CD8-positive, alpha-beta memory T cell (primary cell): Measurements from ENCODE around the gene PARD3. TPM values are rescaled to one million over a fixed set of nuclear protein-coding genes. Genes with fewer than 3 reads are reported as not detected.
A peak's percentile ranks its signal among the peaks of the same experiment; 100 is the strongest.

Experiments
- CTCF ChIA-PET: fragments of 350-600 bp; sonication (Branson Sonifier 250); formaldehyde crosslinking; loops from one replicate; lab custom pipeline; 2021; ENCODE audit warnings: antibody characterized with exemption; lab: Charles Lee
- POLR2A ChIA-PET: fragments of 350-600 bp; sonication (Branson Sonifier 250); formaldehyde crosslinking; loops from one replicate; lab custom pipeline; 2021; ENCODE audit warnings: antibody characterized with exemption; lab: Charles Lee
- DNase-seq, 5 donors: peaks; one replicate each; pipeline versions ENCODE4 v3.0.0 to v3.0.0-alpha.2; 2020 to 2022; ENCODE audit warnings: mixed read lengths in 1 of 5
- H3K27ac ChIP-seq: one replicate; pipeline ENCODE4 v1.7.0; 2013; ENCODE audit warnings: low read depth, mild to moderate bottlenecking, low read length, moderate library complexity
- H3K27me3 ChIP-seq: 2 replicates; pipeline ENCODE4 v1.7.0; 2013; ENCODE audit warnings: low read length, mild to moderate bottlenecking; ENCODE audit not compliant: insufficient read depth, poor library complexity, severe bottlenecking
- H3K36me3 ChIP-seq: 2 replicates; pipeline ENCODE4 v1.7.0; 2013; ENCODE audit warnings: mild to moderate bottlenecking, low read length, moderate library complexity; ENCODE audit not compliant: insufficient read depth
- H3K4me1 ChIP-seq: 2 replicates; pipeline ENCODE4 v1.7.0; 2013; ENCODE audit warnings: mild to moderate bottlenecking, low read length, moderate library complexity; ENCODE audit not compliant: insufficient read depth
- H3K4me3 ChIP-seq: 2 replicates; pipeline ENCODE4 v1.7.0; 2013; ENCODE audit warnings: mild to moderate bottlenecking, low read length
- H3K9me3 ChIP-seq: 2 replicates; pipeline ENCODE4 v1.7.0; 2013; ENCODE audit warnings: mild to moderate bottlenecking, low read length
- H3K27ac Mint-ChIP-seq, 8 donors: one replicate each; pipeline ENCODE4 v1.8.0; 2020 to 2021; ENCODE audit warnings: mixed read lengths in 8 of 8, mild to moderate bottlenecking in 6 of 8, inconsistent platforms in 3 of 8, moderate library complexity in 3 of 8
- H3K27me3 Mint-ChIP-seq, 2 donors: one replicate each; pipeline ENCODE4 v1.8.0; 2020 to 2021; ENCODE audit warnings: mixed read lengths in 2 of 2, mild to moderate bottlenecking in 1 of 2, moderate library complexity in 1 of 2
- H3K36me3 Mint-ChIP-seq, 3 donors: one replicate each; pipeline ENCODE4 v1.8.0; 2020 to 2021; ENCODE audit warnings: mixed read lengths in 3 of 3, inconsistent platforms in 1 of 3, mild to moderate bottlenecking in 1 of 3
- H3K4me1 Mint-ChIP-seq, 3 donors: one replicate each; pipeline ENCODE4 v1.8.0; 2020 to 2021; ENCODE audit warnings: mixed read lengths in 3 of 3, inconsistent platforms in 1 of 3, mild to moderate bottlenecking in 1 of 3
- H3K4me3 Mint-ChIP-seq, 7 donors: one replicate each; pipeline ENCODE4 v1.8.0; 2020 to 2021; ENCODE audit warnings: mixed read lengths in 7 of 7, mild to moderate bottlenecking in 6 of 7, moderate library complexity in 4 of 7, inconsistent platforms in 2 of 7
- H3K9me3 Mint-ChIP-seq, 5 donors: one replicate each; pipeline ENCODE4 v1.8.0; 2020 to 2022; ENCODE audit warnings: mixed read lengths in 5 of 5, mild to moderate bottlenecking in 3 of 5, moderate library complexity in 2 of 5, inconsistent platforms in 1 of 5
- polyA plus RNA-seq: library from polyadenylated mRNA; unstranded; fragments of 300-500 nt; fragmentation: Illumina TruSeq; gene quantifications from one replicate; pipeline ENCODE4 v1.2.3, GENCODE V29; 2021
- total RNA-seq, 2 experiments: library from RNA; stranded (reverse); gene quantifications; one replicate each; pipeline ENCODE4 v1.2.3, GENCODE V29; 2021

PARD3 gene
- total and polyA plus RNA-seq, 3 experiments from 2014 or later, result 0.27 to 0.46 TPM; not detected in 1

GRCh38 chr10:34134602-34135001 lies 680.5 kb downstream of the PARD3 start:
- POLR2A ChIA-PET, result no interaction called here
- Histone ChIP-seq H3K27ac (no peak overlapping the region), H3K4me1 (no peaks in the 10 kb centered on the region), H3K27me3 (no peaks in the 10 kb centered on the region), H3K9me3 (no peaks in the 10 kb centered on the region), H3K4me3 (no peak overlapping the region), H3K36me3 (no peaks in the 10 kb centered on the region)
- DNase-seq, result no peak
- no peaks in the 10 kb centered on the region for H3K36me3 Mint-ChIP-seq
- CTCF ChIA-PET, result no interaction called here
- H3K27ac Mint-ChIP-seq, result no peak overlapping the region
- no peak overlapping the region for H3K4me3 Mint-ChIP-seq
- H3K27me3 Mint-ChIP-seq, result no peaks in the 10 kb centered on the region
- no peaks in the 10 kb centered on the region for H3K4me1 Mint-ChIP-seq
- H3K9me3 Mint-ChIP-seq, result peaks cover 0 to 2% (median 0%) of the 10 kb centered on the region in 5 donors

GRCh38 chr10:34133406-34133805 lies 681.7 kb downstream of the PARD3 start:
- Histone ChIP-seq H3K36me3 (no peaks in the 10 kb centered on the region), H3K4me1 (no peaks in the 10 kb centered on the region), H3K27ac (no peak overlapping the region), H3K4me3 (no peak overlapping the region), H3K27me3 (no peaks in the 10 kb centered on the region), H3K9me3 (no peaks in the 10 kb centered on the region)
- H3K4me3 Mint-ChIP-seq, result no peak overlapping the region
- no peak for DNase-seq
- POLR2A ChIA-PET, result no interaction called here
- no peaks in the 10 kb centered on the region for H3K27me3 Mint-ChIP-seq
- H3K36me3 Mint-ChIP-seq, result no peaks in the 10 kb centered on the region
- no peak overlapping the region for H3K27ac Mint-ChIP-seq
- CTCF ChIA-PET, result no interaction called here
- no peaks in the 10 kb centered on the region for H3K4me1 Mint-ChIP-seq
- peaks cover 0 to 2% (median 0%) of the 10 kb centered on the region in 5 donors for H3K9me3 Mint-ChIP-seq

- H3K9me3 ChIP-seq, result no peaks in the 10 kb centered on the region
- H3K36me3 ChIP-seq, result no peaks in the 10 kb centered on the region
- DNase-seq, result no peak
- no peaks in the 10 kb centered on the region for H3K36me3 Mint-ChIP-seq
- H3K27me3 ChIP-seq, result no peaks in the 10 kb centered on the region
- H3K4me3 Mint-ChIP-seq, result no peak overlapping the region
- POLR2A ChIA-PET, result no interaction called here
- CTCF ChIA-PET, result no interaction called here
- no peak overlapping the region for H3K4me3 ChIP-seq
- H3K27ac Mint-ChIP-seq, result no peak overlapping the region
- no peaks in the 10 kb centered on the region for H3K27me3 Mint-ChIP-seq
- H3K4me1 ChIP-seq, result no peaks in the 10 kb centered on the region
- no peaks in the 10 kb centered on the region for H3K4me1 Mint-ChIP-seq
- H3K9me3 Mint-ChIP-seq, result peaks cover 0 to 2% (median 0%) of the 10 kb centered on the region in 5 donors
- no peak overlapping the region for H3K27ac ChIP-seq
Measured at GRCh38 chr10:34131152-34131551, 683.9 kb downstream of the PARD3 start.

GRCh38 chr10:34127676-34128075 lies 687.4 kb downstream of the PARD3 start:
- H3K4me1 ChIP-seq, result no peaks in the 10 kb centered on the region
- H3K27me3 ChIP-seq, result no peaks in the 10 kb centered on the region
- no peak for DNase-seq
- ChIA-PET CTCF (no interaction called here), POLR2A (no interaction called here)
- no peaks in the 10 kb centered on the region for H3K36me3 Mint-ChIP-seq
- H3K9me3 ChIP-seq, result no peaks in the 10 kb centered on the region
- no peak overlapping the region for H3K27ac Mint-ChIP-seq
- H3K4me3 ChIP-seq, result no peak overlapping the region
- H3K36me3 ChIP-seq, result no peaks in the 10 kb centered on the region
- H3K4me3 Mint-ChIP-seq, result no peak overlapping the region
- H3K27ac ChIP-seq, result no peak overlapping the region
- H3K9me3 Mint-ChIP-seq, result peaks cover 0 to 2% (median 0%) of the 10 kb centered on the region in 5 donors
- H3K4me1 Mint-ChIP-seq, result peaks cover 0 to 4% (median 1%) of the 10 kb centered on the region in 3 donors
- H3K27me3 Mint-ChIP-seq, result no peaks in the 10 kb centered on the region

- no peak overlapping the region for H3K27ac Mint-ChIP-seq
- Histone ChIP-seq H3K4me3 (no peak overlapping the region), H3K36me3 (no peaks in the 10 kb centered on the region), H3K27ac (no peak overlapping the region), H3K27me3 (no peaks in the 10 kb centered on the region), H3K9me3 (no peaks in the 10 kb centered on the region), H3K4me1 (no peaks in the 10 kb centered on the region)
- H3K27me3 Mint-ChIP-seq, result no peaks in the 10 kb centered on the region
- DNase-seq, result no peak
- CTCF ChIA-PET, result no interaction called here
- no peaks in the 10 kb centered on the region for H3K36me3 Mint-ChIP-seq
- H3K4me3 Mint-ChIP-seq, result no peak overlapping the region
- H3K9me3 Mint-ChIP-seq, result peaks cover 0 to 2% (median 0%) of the 10 kb centered on the region in 5 donors
- POLR2A ChIA-PET, result no interaction called here
- peaks cover 2 to 15% (median 3%) of the 10 kb centered on the region in 3 donors for H3K4me1 Mint-ChIP-seq
Measured at GRCh38 chr10:34126371-34127151, 688.5 kb downstream of the PARD3 start.

GRCh38 chr10:34125702-34126101 lies 689.4 kb downstream of the PARD3 start:
- H3K4me3 Mint-ChIP-seq, result no peak overlapping the region
- no peaks in the 10 kb centered on the region for H3K36me3 Mint-ChIP-seq
- Histone ChIP-seq H3K4me1 (no peaks in the 10 kb centered on the region), H3K4me3 (no peak overlapping the region), H3K27me3 (no peaks in the 10 kb centered on the region), H3K9me3 (no peaks in the 10 kb centered on the region), H3K36me3 (no peaks in the 10 kb centered on the region), H3K27ac (no peak overlapping the region)
- DNase-seq, result no peak
- no peak overlapping the region for H3K27ac Mint-ChIP-seq
- ChIA-PET POLR2A (no interaction called here), CTCF (no interaction called here)
- H3K9me3 Mint-ChIP-seq, result peaks cover 0 to 2% (median 0%) of the 10 kb centered on the region in 5 donors
- no peaks in the 10 kb centered on the region for H3K27me3 Mint-ChIP-seq
- peaks cover 3 to 21% (median 4%) of the 10 kb centered on the region in 3 donors for H3K4me1 Mint-ChIP-seq

GRCh38 chr10:34124522-34125035 lies 690.5 kb downstream of the PARD3 start:
- Mint-ChIP-seq H3K4me3 (no peak overlapping the region), H3K27me3 (no peaks in the 10 kb centered on the region), H3K4me1 (peaks cover 3 to 21% (median 4%) of the 10 kb centered on the region in 3 donors), H3K9me3 (no peaks in the 10 kb centered on the region), H3K27ac (no peak overlapping the region), H3K36me3 (no peaks in the 10 kb centered on the region)
- no peaks in the 10 kb centered on the region for H3K4me1 ChIP-seq
- no peak overlapping the region for H3K27ac ChIP-seq
- no peaks in the 10 kb centered on the region for H3K27me3 ChIP-seq
- no peak overlapping the region for H3K4me3 ChIP-seq
- no peaks in the 10 kb centered on the region for H3K36me3 ChIP-seq
- ChIA-PET CTCF (no interaction called here), POLR2A (no interaction called here)
- H3K9me3 ChIP-seq, result no peaks in the 10 kb centered on the region
- no peak for DNase-seq

- no peaks in the 10 kb centered on the region for H3K27me3 Mint-ChIP-seq
- DNase-seq, result no peak
- no peaks in the 10 kb centered on the region for H3K36me3 ChIP-seq
- ChIA-PET POLR2A (no interaction called here), CTCF (no interaction called here)
- H3K9me3 Mint-ChIP-seq, result no peaks in the 10 kb centered on the region
- peaks cover 3 to 21% (median 4%) of the 10 kb centered on the region in 3 donors for H3K4me1 Mint-ChIP-seq
- no peaks in the 10 kb centered on the region for H3K36me3 Mint-ChIP-seq
- H3K27ac ChIP-seq, result no peak overlapping the region
- no peak overlapping the region for H3K27ac Mint-ChIP-seq
- H3K27me3 ChIP-seq, result no peaks in the 10 kb centered on the region
- no peaks in the 10 kb centered on the region for H3K9me3 ChIP-seq
- H3K4me3 Mint-ChIP-seq, result peak overlapping the region in 1 of 7 donors; percentile 36
- H3K4me3 ChIP-seq, result no peak overlapping the region
- no peaks in the 10 kb centered on the region for H3K4me1 ChIP-seq
Measured at GRCh38 chr10:34121781-34122622, 693.1 kb downstream of the PARD3 start.
